ENCODE results near the gene ZNF366.

DNA sequence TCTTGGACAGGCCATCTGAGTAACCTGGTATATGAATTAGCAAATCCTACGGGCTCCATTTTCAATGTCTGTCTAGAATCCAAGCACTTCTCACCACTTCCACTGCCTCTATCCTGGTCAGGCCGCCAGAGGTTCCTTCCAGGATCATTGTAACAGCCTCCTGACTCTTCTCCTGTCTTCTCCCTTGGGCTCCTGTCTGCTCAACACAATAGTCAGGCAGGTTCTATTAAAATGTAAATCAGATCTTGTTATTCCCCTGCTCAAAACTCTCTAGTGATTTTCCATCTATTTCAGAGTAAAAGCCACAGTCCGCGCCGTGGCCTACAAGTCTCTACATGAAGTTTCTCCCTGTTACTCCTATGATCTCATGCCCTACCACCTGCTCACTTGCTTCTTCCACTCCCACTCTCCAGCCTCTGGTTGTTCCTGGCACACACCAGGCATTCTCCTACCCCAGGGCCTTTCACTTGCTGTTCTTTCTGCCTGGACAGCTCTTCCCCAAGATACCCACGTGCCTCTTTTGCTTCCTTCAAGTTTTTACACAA, 21.7 kb downstream of the ZNF366 start:
- TF ChIP-seq, protein P1, sequence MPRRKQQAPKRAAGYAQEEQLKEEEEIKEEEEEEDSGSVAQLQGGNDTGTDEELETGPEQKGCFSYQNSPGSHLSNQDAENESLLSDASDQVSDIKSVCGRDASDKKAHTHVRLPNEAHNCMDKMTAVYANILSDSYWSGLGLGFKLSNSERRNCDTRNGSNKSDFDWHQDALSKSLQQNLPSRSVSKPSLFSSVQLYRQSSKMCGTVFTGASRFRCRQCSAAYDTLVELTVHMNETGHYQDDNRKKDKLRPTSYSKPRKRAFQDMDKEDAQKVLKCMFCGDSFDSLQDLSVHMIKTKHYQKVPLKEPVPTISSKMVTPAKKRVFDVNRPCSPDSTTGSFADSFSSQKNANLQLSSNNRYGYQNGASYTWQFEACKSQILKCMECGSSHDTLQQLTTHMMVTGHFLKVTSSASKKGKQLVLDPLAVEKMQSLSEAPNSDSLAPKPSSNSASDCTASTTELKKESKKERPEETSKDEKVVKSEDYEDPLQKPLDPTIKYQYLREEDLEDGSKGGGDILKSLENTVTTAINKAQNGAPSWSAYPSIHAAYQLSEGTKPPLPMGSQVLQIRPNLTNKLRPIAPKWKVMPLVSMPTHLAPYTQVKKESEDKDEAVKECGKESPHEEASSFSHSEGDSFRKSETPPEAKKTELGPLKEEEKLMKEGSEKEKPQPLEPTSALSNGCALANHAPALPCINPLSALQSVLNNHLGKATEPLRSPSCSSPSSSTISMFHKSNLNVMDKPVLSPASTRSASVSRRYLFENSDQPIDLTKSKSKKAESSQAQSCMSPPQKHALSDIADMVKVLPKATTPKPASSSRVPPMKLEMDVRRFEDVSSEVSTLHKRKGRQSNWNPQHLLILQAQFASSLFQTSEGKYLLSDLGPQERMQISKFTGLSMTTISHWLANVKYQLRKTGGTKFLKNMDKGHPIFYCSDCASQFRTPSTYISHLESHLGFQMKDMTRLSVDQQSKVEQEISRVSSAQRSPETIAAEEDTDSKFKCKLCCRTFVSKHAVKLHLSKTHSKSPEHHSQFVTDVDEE (CRISPR knock-in tag; IDR thresholded peaks at IDR 0.05): no peak
- TF ChIP-seq GLIS3 (CRISPR knock-in tag; IDR thresholded peaks at IDR 0.05) (no peak), ZC3H10 (CRISPR knock-in tag; IDR thresholded peaks at IDR 0.05) (no peak), BACH2 (CRISPR knock-in tag; IDR thresholded peaks at IDR 0.05; ENCODE audit: borderline replicate concordance) (no peak), RARB (CRISPR knock-in tag; IDR thresholded peaks at IDR 0.05) (no peak), ZNF565 (CRISPR knock-in tag; conservative IDR thresholded peaks at IDR 0.05; ENCODE audit: low read depth) (no peak), PPARA (CRISPR knock-in tag; IDR thresholded peaks at IDR 0.05; ENCODE audit: borderline replicate concordance) (no peak), ZNF8 (CRISPR knock-in tag; IDR thresholded peaks at IDR 0.05) (no peak), TCF4 (CRISPR knock-in tag; IDR thresholded peaks at IDR 0.05; ENCODE audit: borderline replicate concordance) (no peak)
- TF ChIP-seq, protein P2, sequence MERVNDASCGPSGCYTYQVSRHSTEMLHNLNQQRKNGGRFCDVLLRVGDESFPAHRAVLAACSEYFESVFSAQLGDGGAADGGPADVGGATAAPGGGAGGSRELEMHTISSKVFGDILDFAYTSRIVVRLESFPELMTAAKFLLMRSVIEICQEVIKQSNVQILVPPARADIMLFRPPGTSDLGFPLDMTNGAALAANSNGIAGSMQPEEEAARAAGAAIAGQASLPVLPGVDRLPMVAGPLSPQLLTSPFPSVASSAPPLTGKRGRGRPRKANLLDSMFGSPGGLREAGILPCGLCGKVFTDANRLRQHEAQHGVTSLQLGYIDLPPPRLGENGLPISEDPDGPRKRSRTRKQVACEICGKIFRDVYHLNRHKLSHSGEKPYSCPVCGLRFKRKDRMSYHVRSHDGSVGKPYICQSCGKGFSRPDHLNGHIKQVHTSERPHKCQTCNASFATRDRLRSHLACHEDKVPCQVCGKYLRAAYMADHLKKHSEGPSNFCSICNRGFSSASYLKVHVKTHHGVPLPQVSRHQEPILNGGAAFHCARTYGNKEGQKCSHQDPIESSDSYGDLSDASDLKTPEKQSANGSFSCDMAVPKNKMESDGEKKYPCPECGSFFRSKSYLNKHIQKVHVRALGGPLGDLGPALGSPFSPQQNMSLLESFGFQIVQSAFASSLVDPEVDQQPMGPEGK (CRISPR knock-in tag; IDR thresholded peaks at IDR 0.05; ENCODE audit: borderline replicate concordance): no peak
- TF ChIP-seq, protein P3, sequence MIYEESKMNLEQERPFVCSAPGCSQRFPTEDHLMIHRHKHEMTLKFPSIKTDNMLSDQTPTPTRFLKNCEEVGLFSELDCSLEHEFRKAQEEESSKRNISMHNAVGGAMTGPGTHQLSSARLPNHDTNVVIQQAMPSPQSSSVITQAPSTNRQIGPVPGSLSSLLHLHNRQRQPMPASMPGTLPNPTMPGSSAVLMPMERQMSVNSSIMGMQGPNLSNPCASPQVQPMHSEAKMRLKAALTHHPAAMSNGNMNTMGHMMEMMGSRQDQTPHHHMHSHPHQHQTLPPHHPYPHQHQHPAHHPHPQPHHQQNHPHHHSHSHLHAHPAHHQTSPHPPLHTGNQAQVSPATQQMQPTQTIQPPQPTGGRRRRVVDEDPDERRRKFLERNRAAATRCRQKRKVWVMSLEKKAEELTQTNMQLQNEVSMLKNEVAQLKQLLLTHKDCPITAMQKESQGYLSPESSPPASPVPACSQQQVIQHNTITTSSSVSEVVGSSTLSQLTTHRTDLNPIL (CRISPR knock-in tag; IDR thresholded peaks at IDR 0.05; ENCODE audit: low read depth): no peak

Data from SK-N-SH treated with all-trans-retinoic acid at 6 μM for 48 hours (cell line).